ENCODE results near the gene NANOS2.
"Not testable (repeated sequence)": the region's sequence is repeated elsewhere in the genome, so short reads cannot be mapped to it uniquely, and the experiment has no call there.

Gene NANOS2

GRCh38 chr19:45901912-45902650, 12.5 kb downstream of the NANOS2 start, which contains the start of gene MYPOP:
Gene MYPOP, minus strand, starts transcription at chr19:45902613. Its CDS starts 840 bp downstream, at chr19:45901773.
- no peak for TF ChIP-seq CTCF (IDR thresholded peaks at IDR 0.05; ENCODE audit: low read length, missing control alignments)
- peak within 1 kb of the TSS; percentile 71 for H3K4me3 ChIP-seq (replicated peaks; ENCODE audit: low read depth, low read length)
- no peak for DNase-seq (ENCODE audit: low read depth)

GRCh38 chr19:45901432-45901911, 13.1 kb downstream of the NANOS2 start:
- no peak for TF ChIP-seq CTCF (IDR thresholded peaks at IDR 0.05; ENCODE audit: low read length, missing control alignments)
- peak; percentile 59 for DNase-seq (ENCODE audit: low read depth)
- H3K4me3 ChIP-seq (replicated peaks; ENCODE audit: low read depth, low read length): peak overlapping the region; percentile 58

- H3K4me3 ChIP-seq (replicated peaks; ENCODE audit: low read depth, low read length): peak overlapping the region; percentile 58
- DNase-seq (ENCODE audit: low read depth): no peak
- TF ChIP-seq CTCF (IDR thresholded peaks at IDR 0.05; ENCODE audit: low read length, missing control alignments): no peak
Measured at GRCh38 chr19:45900738-45901431, 13.7 kb downstream of the NANOS2 start.

- H3K4me3 ChIP-seq (replicated peaks; ENCODE audit: low read depth, low read length): no peak overlapping the region
- DNase-seq (ENCODE audit: low read depth): no peak
- no peak for TF ChIP-seq CTCF (IDR thresholded peaks at IDR 0.05; ENCODE audit: low read length, missing control alignments)
Measured at GRCh38 chr19:45899919-45900589, 14.5 kb downstream of the NANOS2 start.

GRCh38 chr19:45899253-45899652, 15.3 kb downstream of the NANOS2 start:
- H3K4me3 ChIP-seq (replicated peaks; ENCODE audit: low read depth, low read length): no peak overlapping the region
- DNase-seq (ENCODE audit: low read depth): no peak
- TF ChIP-seq CTCF (IDR thresholded peaks at IDR 0.05; ENCODE audit: low read length, missing control alignments): no peak

GRCh38 chr19:45897261-45897812, 17.2 kb downstream of the NANOS2 start:
- no peak for TF ChIP-seq CTCF (IDR thresholded peaks at IDR 0.05; ENCODE audit: low read length, missing control alignments)

GRCh38 chr19:45895983-45896599, 18.5 kb downstream of the NANOS2 start:
- DNase-seq (ENCODE audit: low read depth); H3K4me3 ChIP-seq (replicated peaks; ENCODE audit: low read depth, low read length): not testable (repeated sequence)

More at GRCh38 chr19:45897261-45897812, 17.2 kb downstream of the NANOS2 start:
- no peak for DNase-seq (ENCODE audit: low read depth)
- H3K4me3 ChIP-seq (replicated peaks; ENCODE audit: low read depth, low read length): no peak overlapping the region
